Measurements from ENCODE around the gene FABP1.

FABP1 gene

DNA sequence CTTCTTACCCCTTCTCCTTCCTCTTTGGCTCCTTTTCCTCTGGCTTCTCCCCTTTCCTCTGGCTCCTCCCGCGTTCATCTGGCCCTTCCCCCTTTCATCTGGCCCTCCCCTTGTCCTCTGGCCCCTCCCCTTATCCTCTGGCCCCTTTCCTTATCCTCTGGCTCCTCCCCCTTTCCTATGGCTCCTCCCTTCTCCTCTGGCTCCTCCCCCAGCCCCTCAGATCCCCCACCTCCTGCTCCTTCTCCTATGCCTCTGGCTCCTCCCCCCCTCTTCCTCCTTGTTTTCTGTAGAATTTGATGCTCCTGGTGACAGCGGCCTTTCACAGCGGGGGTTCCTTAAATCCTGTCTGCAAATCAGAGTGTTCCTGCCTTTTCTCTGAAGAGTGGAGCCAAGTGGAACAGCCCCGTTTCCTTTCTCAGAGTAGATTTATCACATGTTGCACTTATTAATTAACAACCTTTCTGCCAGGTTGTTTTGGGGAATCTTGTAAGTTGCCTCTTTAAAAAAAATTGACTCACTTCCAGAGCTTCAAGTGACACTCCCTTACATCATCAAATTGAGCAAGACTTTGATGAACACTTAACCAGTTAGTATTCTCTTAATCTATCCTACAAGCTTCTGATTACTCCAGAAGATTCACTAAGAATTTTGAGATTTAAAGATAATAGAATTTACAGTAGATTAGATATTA is 27.9 kb downstream of the FABP1 start (continued):
- peak; percentile 24; the same call in 1 of the 2 replicates for TF ChIP-seq ZBTB17 (tag by site-specific recombination; IDR thresholded peaks at IDR 0.05)
- TF ChIP-seq SP2 (tag by site-specific recombination; IDR thresholded peaks at IDR 0.05), result peak; percentile 68

DNA sequence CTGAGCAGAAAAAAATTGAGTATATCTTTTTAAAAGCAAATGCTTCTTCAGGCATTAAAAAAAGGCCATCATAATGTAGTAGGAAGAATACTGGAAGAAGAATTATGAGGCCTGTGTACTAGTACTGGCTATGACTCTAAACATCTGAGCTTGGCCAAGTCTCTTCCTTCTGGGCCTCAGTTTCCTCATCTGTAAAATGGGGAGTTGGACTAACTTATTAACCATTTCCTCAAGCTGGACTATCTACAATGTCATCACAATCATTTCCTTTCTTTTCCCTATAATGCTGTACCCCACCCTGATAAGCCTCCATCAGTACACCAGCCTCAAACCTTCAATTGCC is 29.3 kb downstream of the FABP1 start:
- Histone ChIP-seq H3K36me3 (ENCODE audit: control insufficient read depth in 2 of 2, insufficient read depth in 1 of 2, low read length in 2 of 2) (no peaks in the 10 kb centered on the region), H3K9me3 (ENCODE audit: control insufficient read depth, insufficient read depth, low read depth, low read length) (no peaks in the 10 kb centered on the region), H3K4me3 (ENCODE audit: low read depth, low read length) (no peak overlapping the region), H3K27ac (ENCODE audit: extremely low read depth, low read depth, low read length) (no peak overlapping the region), H3K4me1 (ENCODE audit: control insufficient read depth, insufficient read depth, low read length) (no peaks in the 10 kb centered on the region)
- CTCF ChIA-PET, result interaction anchor here (0.9 to 1.2 kb wide), 2 partner anchors 20 to 38 kb away, joined by 3 read pairs; no protein-coding TSS in a partner anchor
- POLR2A ChIA-PET, result no interaction called here
- TF ChIP-seq ZNF785 (tag by site-specific recombination; IDR thresholded peaks at IDR 0.05), result no peak
- TF ChIP-seq ZNF521 (tag by site-specific recombination; IDR thresholded peaks at IDR 0.05), result no peak
- TF ChIP-seq, protein P1, sequence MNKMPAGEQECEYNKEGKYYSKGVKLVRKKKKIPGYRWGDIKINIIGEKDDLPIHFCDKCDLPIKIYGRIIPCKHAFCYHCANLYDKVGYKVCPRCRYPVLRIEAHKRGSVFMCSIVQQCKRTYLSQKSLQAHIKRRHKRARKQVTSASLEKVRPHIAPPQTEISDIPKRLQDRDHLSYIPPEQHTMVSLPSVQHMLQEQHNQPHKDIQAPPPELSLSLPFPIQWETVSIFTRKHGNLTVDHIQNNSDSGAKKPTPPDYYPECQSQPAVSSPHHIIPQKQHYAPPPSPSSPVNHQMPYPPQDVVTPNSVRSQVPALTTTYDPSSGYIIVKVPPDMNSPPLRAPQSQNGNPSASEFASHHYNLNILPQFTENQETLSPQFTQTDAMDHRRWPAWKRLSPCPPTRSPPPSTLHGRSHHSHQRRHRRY (tag by site-specific recombination; IDR thresholded peaks at IDR 0.05), result no peak
- no peak for TF ChIP-seq ZNF600 (tag by site-specific recombination; IDR thresholded peaks at IDR 0.05)
- no peak for TF ChIP-seq ZNF184 (tag by site-specific recombination; IDR thresholded peaks at IDR 0.05)
- no peak for TF ChIP-seq TCF7L2 (IDR thresholded peaks at IDR 0.05; ENCODE audit: borderline replicate concordance, low read depth, low read length)
- TF ChIP-seq ZNF571 (tag by site-specific recombination; IDR thresholded peaks at IDR 0.05), result no peak
- no peak for TF ChIP-seq ZNF561 (tag by site-specific recombination; IDR thresholded peaks at IDR 0.05; ENCODE audit: borderline replicate concordance)
- no peak for TF ChIP-seq ZNF585B (tag by site-specific recombination; IDR thresholded peaks at IDR 0.05)
- TF ChIP-seq, protein P2, sequence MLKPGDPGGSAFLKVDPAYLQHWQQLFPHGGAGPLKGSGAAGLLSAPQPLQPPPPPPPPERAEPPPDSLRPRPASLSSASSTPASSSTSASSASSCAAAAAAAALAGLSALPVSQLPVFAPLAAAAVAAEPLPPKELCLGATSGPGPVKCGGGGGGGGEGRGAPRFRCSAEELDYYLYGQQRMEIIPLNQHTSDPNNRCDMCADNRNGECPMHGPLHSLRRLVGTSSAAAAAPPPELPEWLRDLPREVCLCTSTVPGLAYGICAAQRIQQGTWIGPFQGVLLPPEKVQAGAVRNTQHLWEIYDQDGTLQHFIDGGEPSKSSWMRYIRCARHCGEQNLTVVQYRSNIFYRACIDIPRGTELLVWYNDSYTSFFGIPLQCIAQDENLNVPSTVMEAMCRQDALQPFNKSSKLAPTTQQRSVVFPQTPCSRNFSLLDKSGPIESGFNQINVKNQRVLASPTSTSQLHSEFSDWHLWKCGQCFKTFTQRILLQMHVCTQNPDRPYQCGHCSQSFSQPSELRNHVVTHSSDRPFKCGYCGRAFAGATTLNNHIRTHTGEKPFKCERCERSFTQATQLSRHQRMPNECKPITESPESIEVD (tag by site-specific recombination; IDR thresholded peaks at IDR 0.05), result no peak
- TF ChIP-seq, protein P3, sequence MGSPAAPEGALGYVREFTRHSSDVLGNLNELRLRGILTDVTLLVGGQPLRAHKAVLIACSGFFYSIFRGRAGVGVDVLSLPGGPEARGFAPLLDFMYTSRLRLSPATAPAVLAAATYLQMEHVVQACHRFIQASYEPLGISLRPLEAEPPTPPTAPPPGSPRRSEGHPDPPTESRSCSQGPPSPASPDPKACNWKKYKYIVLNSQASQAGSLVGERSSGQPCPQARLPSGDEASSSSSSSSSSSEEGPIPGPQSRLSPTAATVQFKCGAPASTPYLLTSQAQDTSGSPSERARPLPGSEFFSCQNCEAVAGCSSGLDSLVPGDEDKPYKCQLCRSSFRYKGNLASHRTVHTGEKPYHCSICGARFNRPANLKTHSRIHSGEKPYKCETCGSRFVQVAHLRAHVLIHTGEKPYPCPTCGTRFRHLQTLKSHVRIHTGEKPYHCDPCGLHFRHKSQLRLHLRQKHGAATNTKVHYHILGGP (tag by site-specific recombination; IDR thresholded peaks at IDR 0.05), result no peak
- TF ChIP-seq GLIS1 (tag by site-specific recombination; IDR thresholded peaks at IDR 0.05), result no peak

DNA sequence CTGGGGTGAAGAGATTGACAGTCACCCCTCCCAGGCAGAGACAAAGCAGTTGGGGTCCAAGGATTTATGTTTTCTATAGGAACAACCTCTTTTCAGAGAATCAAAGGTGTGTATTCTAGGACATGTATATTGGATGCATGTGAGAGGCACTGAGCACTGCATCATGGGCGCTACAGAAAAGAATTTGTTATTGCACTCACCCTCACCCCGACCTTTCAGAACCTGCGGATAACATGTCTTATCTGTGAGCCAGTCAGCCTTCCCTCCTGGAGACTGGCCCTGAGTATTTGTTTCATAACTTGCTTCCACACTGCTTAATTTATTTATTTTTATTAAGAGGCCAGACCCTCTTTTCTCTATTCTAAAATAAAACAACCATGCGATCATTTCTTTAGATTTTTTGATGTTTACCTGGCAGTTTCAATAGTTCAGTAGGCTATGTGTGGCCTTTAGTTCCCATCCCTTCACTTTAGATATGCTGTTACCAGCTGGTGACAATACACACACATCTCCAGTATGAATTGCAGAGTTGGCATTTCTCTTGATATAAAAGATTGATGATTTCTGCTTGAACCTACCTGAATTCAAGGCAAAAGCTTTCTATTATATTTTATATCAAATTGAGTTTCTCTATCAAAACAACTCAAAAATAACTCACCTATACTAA is 29.8 kb downstream of the FABP1 start:
- Histone ChIP-seq H3K4me1 (ENCODE audit: control insufficient read depth, insufficient read depth, low read length) (no peaks in the 10 kb centered on the region), H3K27ac (ENCODE audit: extremely low read depth, low read depth, low read length) (no peak overlapping the region), H3K36me3 (ENCODE audit: control insufficient read depth in 2 of 2, insufficient read depth in 1 of 2, low read length in 2 of 2) (no peaks in the 10 kb centered on the region), H3K4me3 (ENCODE audit: low read depth, low read length) (no peak overlapping the region), H3K9me3 (ENCODE audit: control insufficient read depth, insufficient read depth, low read depth, low read length) (no peaks in the 10 kb centered on the region)
- POLR2A ChIA-PET, result no interaction called here
- CTCF ChIA-PET, result interaction anchor here (0.9 to 1.2 kb wide), 2 partner anchors 19 to 38 kb away, joined by 3 read pairs; no protein-coding TSS in a partner anchor
- no peak for TF ChIP-seq BCL11B (tag by site-specific recombination; IDR thresholded peaks at IDR 0.05; ENCODE audit: low read depth)
- TF ChIP-seq IKZF3 (tag by site-specific recombination; IDR thresholded peaks at IDR 0.05), result no peak
- no peak for TF ChIP-seq ZNF555 (tag by site-specific recombination; conservative IDR thresholded peaks at IDR 0.05)
- no peak for TF ChIP-seq ZBTB48 (tag by site-specific recombination; IDR thresholded peaks at IDR 0.05)
- TF ChIP-seq ZNF654 (tag by site-specific recombination; IDR thresholded peaks at IDR 0.05; ENCODE audit: low read depth), result no peak
- no peak for TF ChIP-seq ZFP69B (tag by site-specific recombination; IDR thresholded peaks at IDR 0.05)
- TF ChIP-seq, protein P4, sequence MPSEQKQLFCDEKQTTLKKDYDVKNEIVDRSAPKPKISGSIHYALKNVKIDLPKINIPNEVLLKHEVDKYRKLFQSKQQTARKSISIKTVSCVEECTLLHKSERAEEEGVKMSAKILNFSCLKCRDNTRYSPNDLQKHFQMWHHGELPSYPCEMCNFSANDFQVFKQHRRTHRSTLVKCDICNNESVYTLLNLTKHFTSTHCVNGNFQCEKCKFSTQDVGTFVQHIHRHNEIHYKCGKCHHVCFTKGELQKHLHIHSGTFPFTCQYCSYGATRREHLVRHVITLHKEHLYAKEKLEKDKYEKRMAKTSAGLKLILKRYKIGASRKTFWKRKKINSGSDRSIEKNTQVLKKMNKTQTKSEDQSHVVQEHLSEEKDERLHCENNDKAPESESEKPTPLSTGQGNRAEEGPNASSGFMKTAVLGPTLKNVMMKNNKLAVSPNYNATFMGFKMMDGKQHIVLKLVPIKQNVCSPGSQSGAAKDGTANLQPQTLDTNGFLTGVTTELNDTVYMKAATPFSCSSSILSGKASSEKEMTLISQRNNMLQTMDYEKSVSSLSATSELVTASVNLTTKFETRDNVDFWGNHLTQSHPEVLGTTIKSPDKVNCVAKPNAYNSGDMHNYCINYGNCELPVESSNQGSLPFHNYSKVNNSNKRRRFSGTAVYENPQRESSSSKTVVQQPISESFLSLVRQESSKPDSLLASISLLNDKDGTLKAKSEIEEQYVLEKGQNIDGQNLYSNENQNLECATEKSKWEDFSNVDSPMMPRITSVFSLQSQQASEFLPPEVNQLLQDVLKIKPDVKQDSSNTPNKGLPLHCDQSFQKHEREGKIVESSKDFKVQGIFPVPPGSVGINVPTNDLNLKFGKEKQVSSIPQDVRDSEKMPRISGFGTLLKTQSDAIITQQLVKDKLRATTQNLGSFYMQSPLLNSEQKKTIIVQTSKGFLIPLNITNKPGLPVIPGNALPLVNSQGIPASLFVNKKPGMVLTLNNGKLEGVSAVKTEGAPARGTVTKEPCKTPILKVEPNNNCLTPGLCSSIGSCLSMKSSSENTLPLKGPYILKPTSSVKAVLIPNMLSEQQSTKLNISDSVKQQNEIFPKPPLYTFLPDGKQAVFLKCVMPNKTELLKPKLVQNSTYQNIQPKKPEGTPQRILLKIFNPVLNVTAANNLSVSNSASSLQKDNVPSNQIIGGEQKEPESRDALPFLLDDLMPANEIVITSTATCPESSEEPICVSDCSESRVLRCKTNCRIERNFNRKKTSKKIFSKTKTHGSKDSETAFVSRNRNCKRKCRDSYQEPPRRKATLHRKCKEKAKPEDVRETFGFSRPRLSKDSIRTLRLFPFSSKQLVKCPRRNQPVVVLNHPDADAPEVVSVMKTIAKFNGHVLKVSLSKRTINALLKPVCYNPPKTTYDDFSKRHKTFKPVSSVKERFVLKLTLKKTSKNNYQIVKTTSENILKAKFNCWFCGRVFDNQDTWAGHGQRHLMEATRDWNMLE (tag by site-specific recombination; conservative IDR thresholded peaks at IDR 0.05; ENCODE audit: low read depth), result no peak
- no peak for TF ChIP-seq ZBTB17 (tag by site-specific recombination; IDR thresholded peaks at IDR 0.05)
- TF ChIP-seq ZSCAN16 (tag by site-specific recombination; IDR thresholded peaks at IDR 0.05), result no peak
- TF ChIP-seq RBAK (tag by site-specific recombination; IDR thresholded peaks at IDR 0.05), result no peak
- TF ChIP-seq ZNF132 (tag by site-specific recombination; IDR thresholded peaks at IDR 0.05; ENCODE audit: borderline replicate concordance), result no peak
